ENCODE results near the gene TCP11X1.
"Not testable (repeated sequence)": the region's sequence is repeated elsewhere in the genome, so short reads cannot be mapped to it uniquely, and the experiment has no call there.

The TCP11X1 gene

GRCh38 chrX:102214986-102215385, at the start of gene TCP11X1:
Gene TCP11X1 (plus strand): TSS chrX:102215301.
- DNase-seq: not testable (repeated sequence)

- no peak for DNase-seq
Measured at GRCh38 chrX:102185967-102186720, 29.0 kb upstream of the TCP11X1 start.

- not testable (repeated sequence) for DNase-seq
Measured at GRCh38 chrX:102207940-102208339, 7.2 kb upstream of the TCP11X1 start.

GRCh38 chrX:102216497-102216896, 1.4 kb downstream of the TCP11X1 start:
- not testable (repeated sequence) for DNase-seq

DNA sequence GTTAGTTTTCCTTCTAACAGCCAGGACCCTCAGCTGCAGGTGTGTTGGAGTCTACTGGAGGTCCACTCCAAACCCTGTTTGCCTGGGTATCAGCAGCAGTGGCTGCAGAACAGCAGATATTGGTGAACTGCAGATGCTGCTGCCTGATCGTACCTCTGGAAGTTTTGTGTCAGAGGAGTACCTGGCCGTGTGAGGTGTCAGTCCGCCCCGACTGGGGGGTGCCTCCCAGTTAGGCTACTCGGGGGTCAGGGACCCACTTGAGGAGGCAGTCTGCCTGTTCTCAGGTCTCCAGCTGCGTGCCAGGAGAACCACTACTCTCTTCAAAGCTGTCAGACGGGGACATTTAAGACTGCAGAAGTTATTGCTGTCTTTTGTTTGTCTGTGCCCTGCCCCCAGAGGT, 20.6 kb downstream of the TCP11X1 start:
- not testable (repeated sequence) for DNase-seq

DNA sequence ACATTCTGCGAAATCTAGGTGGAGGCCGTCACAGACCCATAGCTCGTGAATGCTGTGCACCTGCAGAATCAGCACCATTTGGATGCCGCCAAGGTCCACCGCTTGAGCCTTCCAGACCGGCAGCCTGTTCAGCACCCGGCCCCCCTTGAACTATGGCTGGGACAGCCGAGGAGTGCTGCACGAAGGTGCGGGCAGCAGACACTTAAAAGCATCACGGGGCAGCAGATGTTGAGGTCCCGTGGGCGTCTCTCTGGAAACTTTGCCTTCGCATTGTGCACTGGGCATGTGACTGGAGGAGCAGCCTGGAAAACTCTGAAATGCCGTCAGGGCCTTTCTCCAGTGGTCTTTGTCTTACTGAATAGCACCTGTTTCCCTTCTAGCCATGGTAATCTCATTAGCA, 25.2 kb downstream of the TCP11X1 start:
- not testable (repeated sequence) for DNase-seq

- DNase-seq: not testable (repeated sequence)
Measured at GRCh38 chrX:102246893-102247292, 31.8 kb downstream of the TCP11X1 start, which contains the start of gene NXF2. Gene NXF2 (plus strand): TSS chrX:102247167. CDS start chrX:102307079, 59,912 bp downstream.

DNA sequence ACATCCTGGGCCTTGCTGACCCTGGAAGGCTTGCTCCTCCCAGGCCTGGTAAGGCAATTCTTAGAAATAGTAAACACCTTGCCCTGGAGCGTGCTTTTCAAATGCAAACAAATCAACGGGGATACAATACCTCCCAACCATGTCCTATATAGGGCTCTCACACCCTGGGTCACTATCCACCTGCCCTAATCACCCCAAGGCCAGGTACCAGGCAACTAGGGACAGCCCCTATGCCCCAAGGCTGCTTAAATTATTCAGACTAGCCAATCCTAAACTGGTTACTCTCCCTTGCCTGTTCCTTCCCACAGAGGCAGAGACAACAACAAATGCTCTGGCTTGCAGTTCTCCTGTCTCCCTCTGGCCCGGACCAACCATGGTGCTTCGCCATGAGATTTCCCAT, 57.1 kb downstream of the TCP11X1 start:
- DNase-seq: not testable (repeated sequence)
